ENCODE results near the gene DYNC1LI2.
"Not testable (repeated sequence)": the region's sequence is repeated elsewhere in the genome, so short reads cannot be mapped to it uniquely, and the experiment has no call there.

The DYNC1LI2 gene

DNA sequence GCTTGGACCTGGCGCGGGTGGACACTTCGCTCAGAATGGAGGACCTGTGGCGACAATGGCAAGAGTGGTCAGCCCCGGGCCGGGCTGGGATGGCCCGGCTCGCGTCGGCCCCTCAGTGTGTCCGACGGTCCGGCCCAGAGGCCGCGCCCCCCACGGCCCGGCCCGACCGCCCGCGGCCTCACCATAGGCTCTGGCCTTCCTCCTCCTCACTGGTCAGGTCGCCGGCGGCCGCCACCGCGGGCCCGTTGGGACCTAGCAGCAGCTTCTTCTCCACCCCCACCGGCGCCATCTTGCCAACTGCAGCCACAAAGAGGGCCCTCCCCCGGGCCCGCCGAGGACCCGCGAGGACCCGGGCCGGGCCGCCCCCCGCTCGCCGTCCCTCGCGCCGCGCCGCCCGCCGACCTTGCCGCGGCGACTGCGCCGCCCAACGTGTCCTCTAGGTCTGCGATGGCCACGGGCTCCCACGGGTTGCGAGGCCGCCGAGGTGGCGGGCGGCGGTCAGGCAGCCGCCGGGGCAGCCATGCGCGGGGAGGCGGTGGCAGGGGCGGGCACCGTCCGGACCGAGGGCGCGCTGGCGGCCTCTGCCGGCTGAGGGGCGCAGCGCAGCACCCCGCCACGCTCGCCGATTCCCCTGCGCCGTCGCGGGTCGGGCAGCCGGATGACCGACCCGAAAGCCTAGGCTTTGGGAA, at the start of gene DYNC1LI2:
Gene DYNC1LI2, minus strand, starts transcription at position 307 of the 689 bp plus-strand sequence. Its CDS starts 18 bp downstream, at position 289.
- DNase-seq, result peak; percentile 80 to 86

DNA sequence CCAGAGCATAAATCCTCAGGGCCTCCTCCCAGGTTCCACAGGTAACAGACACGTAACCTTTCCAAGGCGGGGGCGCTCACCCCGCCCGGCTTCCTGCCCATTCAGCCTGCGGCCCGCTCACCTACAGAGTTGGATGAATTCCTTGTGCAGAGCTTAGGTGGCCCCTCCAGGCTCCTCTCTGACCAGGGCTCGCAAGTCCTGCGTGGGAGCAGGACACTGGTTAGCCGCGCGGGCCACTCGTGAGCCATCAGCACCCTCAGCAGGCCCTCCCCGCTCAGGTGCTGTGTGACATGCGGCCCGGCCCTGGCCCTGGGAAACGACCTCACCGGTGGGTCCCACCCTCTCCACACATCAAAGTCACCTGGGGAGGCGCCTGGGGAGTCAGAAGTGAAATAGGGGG, 49.4 kb upstream of the DYNC1LI2 start:
- no peak for DNase-seq

DNA sequence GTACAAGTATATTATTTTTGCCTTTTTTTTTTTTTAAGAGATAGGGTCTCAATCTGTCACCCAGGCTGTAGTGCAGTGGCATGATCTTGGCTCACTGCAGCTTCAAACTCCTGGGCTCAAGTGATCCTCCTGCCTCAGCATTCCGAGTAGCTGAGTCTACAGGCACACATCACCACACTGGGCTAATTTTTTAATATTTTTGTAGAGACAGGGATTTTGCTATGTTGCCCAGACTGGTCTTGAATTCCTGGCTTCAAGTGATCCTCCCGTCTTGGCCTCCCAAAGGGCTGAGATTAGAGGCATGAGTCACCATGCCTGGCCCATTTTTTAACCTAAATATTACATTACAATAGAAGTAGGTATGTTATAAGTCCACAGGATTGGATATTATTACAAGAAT, 46.8 kb upstream of the DYNC1LI2 start:
- DNase-seq, result no peak

DNA sequence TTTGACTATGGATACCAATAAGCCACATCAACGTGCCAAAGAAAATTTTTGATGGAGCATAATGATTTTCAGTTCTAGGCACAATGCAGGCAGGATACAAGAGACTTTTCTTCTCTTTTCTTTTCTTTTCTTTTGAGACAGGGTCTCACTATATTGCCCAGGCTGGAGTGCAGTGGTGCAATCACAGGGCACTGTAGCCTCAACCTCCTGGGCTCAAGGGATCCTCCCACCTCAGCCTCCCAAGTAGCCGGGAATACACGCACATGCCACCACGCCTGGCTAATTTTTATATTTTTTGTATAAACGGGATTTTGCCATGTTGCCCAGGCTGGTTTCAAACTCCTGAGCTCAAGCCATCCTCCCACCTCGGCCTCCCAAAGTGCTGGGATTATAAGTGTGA, 42.6 kb upstream of the DYNC1LI2 start:
- not testable (repeated sequence) for DNase-seq

DNA sequence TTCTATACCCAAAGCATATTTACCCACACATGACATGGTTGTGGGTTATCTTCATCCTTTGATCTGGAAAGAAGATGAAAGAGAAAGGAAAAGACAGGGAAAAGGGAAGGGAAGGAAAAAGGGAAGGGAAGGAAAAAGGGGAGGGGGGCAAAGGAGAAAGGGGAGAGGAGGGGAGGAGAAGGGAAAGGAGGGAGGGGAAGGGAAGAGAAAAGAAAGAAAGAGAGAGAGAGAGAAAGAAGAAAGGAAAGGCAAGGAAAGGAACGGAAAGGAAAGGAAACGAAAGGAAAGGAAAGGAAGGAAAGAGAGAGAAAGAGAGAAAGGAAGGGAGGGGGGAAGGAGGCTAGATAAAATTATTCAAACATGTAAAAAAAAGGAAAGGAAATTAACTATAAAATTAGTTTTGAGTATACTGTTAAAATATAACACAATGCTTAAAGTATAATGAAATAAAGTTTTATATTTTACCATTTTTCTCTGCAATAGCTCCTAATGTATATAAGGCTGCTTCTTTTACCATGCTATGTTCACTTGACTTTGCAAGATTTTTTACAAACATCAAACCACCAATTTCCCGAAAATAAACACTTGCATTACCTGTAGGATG, 38.8 kb upstream of the DYNC1LI2 start:
- no peak for DNase-seq

DNA sequence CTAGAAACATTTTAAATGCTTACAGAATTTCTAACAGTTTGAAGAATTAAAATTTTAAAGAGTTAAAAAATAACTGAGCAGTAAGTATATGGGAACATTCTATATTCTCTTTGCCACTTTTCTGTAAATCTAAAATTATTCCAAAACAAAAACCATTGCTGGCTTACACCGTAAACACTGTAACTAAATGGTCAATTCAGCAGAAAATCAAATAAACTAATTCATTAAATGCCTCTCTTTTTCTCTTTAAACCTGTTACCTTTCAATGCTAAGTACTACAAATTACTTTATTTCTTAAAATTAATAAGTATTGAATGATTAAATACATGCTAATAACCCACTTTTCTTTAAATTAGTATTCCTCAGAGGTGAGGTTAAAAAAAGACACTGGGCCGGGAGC, 36.0 kb upstream of the DYNC1LI2 start:
- no peak for DNase-seq

DNA sequence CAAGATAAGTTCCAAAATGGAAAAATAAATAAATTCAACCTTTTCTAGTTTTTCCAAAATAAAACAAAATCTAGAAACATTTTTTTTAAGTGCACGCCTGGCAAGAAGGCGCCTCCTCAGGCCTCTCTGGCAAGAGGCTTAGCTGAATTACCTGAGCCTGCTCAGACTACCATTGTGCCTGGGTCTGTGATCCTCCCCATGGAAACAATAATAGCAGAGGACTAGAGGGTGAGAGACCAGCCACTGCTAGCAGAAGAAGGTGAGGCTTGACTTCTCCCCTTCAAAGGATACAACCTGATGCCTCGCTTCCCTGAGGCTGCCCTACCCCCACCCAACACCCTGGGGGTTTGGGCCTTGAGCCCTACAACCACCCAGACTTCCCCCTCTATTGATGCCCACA, 35.1 kb upstream of the DYNC1LI2 start:
- no peak for DNase-seq

DNA sequence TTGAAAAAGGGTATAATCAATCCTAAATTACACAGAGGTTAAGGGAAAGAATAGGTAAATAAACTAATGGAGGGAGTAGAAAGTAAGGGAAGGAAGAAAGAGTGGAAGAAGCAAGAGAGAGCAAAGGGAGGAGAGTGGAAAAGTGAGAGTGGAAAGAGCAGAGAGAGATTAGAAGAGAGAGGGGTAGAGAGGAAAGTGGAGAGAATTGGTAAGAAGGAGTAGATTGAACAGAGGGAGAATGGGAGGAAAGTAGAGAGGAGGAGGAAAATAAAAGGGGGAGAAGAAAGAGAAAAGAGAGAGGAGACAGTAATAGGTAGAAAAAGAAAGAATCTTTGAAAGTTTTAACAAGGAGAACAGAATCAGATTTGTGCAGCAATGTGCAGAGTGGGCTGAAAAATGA, 25.0 kb upstream of the DYNC1LI2 start:
- no peak for DNase-seq

DNA sequence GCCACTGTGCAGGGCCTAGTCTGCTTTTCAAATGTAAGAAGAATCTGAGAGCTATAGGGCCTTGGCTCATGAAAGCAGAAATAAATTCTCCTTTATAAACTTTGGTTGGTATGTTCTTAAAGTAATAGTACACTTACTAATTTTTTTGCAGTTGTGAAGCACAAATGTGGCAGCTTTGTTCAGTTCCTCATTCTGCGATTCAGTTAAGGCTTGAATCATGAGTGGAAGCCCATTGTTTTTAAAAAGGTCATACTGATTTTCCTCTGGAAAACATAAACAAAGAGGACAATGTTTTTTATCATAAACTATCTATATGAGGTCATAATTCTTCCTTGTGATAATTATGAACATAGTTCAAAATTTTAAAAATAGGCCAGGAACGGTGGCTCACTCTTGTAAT, 23.6 kb upstream of the DYNC1LI2 start:
- DNase-seq, result no peak

DNA sequence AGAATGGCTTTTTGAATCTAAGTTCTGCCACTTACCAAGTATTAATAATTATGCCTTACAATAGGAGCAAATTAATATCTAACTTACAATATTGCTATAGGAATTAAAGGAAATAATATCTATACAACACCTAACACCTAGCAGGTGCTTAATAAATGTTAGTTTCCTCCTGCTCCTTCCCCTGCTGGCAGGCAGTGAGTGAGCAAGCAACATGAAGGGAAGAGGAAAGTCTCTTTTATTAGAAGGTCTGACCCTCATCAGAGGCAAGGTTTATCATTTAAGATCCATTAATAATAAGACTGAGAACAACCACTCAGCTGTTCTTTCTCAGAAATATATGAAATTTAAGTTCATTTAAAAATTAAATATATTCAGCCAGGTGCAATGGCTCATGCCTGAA, 6.7 kb upstream of the DYNC1LI2 start:
- DNase-seq, result no peak

DNA sequence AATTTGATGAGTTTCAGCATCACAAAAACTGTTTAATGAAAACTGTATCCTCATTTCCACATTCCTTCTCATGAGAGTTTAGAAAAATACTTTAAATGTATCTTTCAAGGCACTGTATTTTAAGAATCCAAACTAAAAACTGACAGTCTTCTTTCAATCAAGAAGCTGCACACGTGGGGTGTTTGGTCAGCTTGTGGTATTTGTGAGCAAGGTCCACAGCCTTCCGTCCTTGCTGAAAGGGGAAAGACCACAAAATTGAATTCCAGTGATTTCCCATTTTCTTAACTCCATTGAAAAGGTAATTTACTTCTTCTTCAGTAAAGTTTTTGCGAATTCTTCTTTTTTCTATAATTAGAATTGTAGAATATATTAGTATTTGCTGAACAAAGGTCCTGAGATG, 3.4 kb upstream of the DYNC1LI2 start:
- no peak for DNase-seq

DNA sequence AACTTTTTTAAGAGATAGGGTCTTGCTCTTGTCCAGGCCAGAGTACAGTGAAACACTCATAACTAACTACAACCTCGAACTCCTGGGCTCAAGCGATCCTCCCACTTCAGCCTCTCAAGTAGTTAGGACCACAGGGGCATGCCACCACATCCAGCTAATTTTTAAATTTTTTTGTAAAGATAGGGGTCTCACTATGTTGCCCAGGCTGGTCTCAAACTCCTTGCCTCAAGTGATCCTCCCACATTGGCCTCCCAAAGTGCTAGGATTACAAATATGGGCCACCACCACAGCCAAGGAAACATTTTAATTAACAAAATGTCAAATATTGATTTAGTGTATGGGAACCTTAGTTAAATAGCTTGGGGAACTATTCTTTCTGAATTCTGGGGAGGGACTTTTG, 2.8 kb upstream of the DYNC1LI2 start:
- no peak for DNase-seq

DNA sequence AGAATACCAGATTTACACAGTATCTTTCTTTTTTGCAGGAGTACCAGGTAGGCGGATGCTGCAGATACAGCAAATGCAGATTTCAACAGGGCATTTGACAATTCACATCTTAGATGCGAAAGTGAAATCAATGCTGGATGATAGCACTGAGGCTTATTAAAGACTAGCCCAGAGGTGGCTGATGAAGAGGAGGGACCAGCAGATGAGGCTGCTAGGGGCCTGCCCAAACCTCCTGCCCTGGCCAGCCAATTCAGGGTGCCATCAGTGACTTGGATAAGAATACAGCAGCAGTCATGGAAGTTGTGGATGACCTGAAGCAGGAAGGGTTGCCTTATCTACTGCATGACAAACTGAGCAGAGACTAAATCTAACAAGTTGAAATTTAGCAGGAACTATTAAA, 1.5 kb upstream of the DYNC1LI2 start:
- DNase-seq, result no peak

DNA sequence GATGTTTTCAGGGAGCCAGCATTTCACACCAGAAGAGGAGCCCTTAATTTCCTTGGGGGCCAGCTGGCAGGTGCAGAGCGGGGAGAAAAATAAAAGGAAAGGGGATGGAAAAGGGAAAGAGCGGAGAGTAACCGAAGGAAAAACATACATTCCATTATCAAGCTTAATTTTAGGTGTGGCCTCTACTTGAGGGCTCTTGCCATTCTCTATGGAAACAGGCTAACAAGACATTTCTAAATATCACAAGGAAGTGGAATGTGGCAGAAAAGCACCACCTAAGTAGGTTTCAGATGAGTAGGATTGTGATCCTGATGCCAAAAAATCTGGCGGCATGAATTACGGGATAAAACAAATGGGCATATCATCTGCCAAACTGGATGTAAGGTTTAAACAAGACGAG, 970 bp upstream of the DYNC1LI2 start:
- no peak for DNase-seq

DNA sequence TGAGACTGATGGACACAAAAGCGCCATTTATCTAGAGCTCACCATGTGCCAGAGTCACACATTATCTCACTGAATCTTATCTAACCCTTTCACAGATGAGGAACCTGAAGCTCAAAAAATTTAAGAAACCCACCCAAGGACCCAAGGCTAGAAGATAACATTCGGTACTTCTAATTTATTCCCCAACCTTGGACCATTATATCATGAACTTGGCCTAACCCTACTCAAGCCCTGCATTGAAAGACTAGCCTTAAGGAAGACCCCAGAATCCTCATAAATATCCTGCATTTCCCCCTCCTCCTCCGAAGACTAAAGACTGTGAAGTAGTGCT, 548 bp upstream of the DYNC1LI2 start:
- DNase-seq, result no peak

DNA sequence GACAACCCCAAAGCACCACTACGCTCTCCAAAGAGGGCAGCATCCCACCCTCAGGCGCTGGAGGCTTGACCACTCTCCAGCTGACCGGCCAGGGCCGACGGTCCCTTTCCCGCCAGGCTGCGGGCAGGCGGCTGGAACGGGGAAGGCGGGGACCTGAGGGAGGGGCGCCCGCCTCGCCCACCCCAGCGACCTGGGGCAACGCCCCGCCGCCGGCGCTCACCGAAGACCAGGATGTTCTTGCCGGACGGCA, 431 bp downstream of the DYNC1LI2 start:
- no peak for DNase-seq

DNA sequence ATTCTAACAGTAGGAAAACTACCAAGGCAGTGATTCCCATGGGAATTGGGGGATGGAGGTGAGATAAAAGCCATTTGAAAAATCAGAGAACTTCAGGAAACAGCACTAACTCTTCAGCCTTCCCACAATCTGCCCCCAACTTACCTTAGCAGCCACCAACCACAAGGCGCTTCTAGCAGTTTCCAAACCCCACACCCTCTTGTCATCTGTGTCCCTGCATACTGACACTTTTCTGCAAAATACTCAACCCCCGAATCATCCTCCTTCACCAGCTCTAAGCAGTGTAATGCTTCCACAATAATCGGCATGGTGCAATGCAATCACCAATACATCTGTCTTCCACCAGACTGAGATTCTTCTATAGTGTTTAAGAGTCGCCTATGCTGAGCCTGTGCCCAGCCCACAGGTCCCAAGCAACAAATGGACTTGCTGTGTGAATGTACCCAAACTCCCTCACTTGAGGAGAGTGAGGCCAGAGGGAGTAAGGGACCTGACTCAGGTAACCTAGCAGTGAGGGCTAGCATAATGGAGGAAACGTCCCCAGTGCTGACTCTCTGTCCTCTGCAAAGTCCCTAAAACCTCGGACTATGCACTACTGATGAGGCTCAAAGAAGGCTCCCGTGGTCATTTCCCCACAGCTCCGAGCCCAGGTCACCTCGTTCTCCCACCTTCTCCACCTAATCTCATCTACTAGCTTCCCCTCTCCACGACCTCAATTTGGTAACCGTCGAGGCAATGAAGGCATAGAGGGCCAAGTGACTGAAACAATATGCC, 943 bp downstream of the DYNC1LI2 start:
- DNase-seq, result no peak

DNA sequence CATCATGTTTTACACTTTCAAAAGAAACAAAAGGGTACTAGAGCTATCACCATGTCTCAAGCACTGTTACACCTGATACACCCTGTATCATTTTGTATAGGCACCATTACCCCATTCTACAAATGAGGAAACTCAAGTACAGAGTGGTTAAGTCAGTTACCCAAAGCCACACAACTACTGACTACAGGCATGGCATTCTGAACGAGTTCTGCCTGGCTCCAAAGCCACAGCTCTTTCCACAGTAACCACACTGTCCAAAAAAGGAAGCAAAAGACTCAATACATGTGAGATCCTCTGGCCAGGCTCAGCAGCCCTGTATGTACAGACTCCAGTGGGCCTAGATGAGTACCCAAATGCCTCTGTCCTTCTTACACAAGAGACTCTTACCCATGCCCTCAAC, 4.7 kb downstream of the DYNC1LI2 start:
- DNase-seq, result no peak

DNA sequence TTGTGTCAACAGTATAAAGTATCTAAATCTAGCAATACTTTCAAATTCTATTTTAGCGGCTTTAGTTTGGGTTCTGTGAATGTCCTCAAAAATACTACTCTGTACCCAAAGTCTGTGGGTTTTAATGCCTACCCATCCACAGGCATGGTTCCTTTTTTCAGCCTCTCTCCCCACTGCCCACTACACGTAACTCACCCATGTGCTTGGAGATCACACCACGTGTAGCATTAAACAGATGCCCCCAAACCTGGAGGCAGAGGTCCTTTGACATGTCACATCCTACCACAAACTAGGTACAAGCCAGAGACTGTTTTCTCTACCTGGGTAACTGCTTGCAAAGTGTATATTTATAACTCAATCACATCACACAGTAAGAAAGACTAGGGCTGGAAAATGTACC, 5.4 kb downstream of the DYNC1LI2 start:
- DNase-seq, result no peak

DNA sequence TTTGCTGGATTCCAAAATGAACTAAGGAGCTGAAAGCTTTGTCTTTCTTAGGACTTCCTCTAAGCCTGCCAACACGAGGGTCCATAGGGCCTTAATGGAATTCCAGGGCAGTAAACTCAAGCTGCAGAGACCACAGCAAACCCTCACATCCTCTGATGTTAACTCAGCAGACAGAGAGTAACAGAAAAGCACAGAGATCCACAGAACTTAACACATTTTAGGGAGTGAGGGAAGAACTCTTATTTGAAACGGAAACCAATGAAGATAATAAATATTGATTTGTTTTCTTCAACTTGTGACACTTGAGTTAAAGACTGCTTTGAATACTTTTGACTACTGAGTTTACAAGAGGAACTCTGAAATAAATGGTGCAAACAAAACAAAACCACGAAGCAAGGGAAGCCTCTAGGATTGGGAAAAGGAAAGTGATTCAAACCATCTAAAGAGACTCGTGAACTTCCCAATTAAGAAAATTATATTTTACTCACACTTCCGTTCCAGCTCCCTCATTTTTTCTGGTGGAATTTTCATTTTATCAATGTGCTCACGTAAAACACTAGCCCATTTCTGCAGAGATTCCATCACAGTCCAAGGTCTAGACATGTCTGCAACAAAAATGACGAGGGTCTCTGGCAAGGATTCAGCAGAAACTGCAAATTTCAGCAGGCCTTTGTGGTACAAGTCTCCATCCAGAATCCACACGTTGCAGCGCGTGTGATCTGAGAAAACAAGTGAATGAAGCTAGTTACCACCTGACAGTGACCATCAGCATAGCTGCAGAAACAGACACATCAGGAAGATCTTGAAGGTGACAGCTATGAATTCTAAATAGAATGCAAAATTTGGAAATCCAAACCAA, 9.2 kb downstream of the DYNC1LI2 start:
- no peak for DNase-seq

DNA sequence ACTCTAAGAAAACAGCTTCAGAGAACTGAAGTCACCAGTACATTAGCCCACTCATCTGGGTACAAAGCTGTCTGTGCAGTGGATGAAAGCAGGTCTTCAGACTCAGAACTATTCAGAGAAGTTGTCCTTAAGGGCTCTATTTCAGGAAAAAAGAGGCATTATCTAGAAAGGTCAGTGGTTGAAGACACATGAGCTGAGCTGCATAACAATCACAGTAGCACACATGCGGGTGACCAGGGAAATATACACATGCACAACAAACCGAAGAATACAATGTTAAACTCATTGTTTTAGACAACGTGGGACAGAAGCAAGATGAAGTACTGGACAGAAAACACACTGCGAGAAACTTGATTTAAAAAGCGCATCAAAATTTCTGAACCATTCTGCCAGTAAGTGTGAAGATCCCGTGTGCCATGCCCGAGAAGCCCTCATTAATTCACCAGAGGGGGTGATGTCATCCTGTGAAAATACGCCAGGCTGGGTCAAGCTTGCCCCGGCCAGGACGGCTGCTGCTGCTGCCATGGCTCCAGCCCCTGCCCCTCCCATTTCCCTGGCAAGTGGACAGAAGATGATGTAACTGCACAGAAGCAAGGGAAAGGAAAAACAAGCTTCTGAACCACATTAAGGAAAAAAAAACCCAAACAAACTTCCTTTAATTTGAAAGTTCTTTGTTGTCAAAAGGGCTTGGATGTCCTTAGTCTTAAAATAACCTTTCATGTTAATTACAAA, 10.1 kb downstream of the DYNC1LI2 start:
- DNase-seq, result no peak

DNA sequence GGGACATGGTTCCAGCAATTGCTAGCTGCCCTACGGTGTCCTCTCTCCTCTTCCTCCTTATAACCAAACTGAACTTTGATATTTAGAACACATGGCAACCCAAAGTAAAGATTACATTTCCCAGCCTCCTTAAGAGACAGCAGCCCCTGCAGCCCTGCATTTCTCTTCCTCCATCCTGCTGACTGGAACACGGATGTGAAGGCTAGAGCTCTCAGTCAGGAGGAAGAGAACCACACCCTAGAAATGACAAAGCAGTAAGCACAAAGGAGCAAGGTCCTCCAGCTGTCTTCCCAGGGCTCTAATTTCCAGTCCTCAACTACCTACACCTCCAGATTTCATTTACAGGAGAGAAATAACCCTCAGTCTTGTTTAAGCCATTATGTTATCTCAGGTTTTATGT, 10.9 kb downstream of the DYNC1LI2 start:
- no peak for DNase-seq

DNA sequence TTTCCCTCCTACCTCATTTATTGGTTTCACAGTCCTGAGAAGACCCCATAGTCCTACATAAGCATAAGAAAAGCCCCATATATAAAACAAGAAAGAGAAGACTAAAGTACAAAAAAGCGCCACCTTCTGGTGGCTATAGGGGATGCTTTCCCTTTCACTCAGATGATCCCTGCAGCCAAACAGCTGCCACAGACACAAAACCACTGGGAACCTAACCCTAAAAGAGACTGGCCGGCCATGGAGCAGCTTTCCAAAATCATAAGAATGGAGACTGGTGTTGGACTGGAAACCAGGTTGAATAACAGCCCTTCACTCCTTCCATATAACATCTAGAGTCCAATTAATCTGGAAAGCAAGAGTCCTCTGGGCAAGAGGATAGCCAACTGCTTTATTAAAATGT, 11.4 kb downstream of the DYNC1LI2 start:
- DNase-seq, result peak; percentile 17 to 36

All from stimulated activated CD4-positive, alpha-beta T cell treated with anti-CD3 and anti-CD28 coated beads, Interleukin-2, amount 100 ng/mL, for 48 hours (primary cell).